ENCODE data around the gene RNASE3. TPM values are rescaled to one million over a fixed set of nuclear protein-coding genes. Genes with fewer than 3 reads are reported as not detected.
"Not testable (repeated sequence)": the region's sequence is repeated elsewhere in the genome, so short reads cannot be mapped to it uniquely, and the experiment has no call there.

Gene RNASE3
- total and polyA plus RNA-seq, 2 experiments from 2014 or later, result not detected

- H3K4me3 ChIP-seq, result no peak overlapping the region
Observed at GRCh38 chr14:20873370-20874177, 17.6 kb upstream of the RNASE3 start.

GRCh38 chr14:20877016-20877415, 14.2 kb upstream of the RNASE3 start:
- Histone ChIP-seq H3K36me3 (no peaks in the 10 kb centered on the region), H3K9me3 (ENCODE audit: low read depth) (no peaks in the 10 kb centered on the region), H3K4me1 (ENCODE audit: low read depth) (no peaks in the 10 kb centered on the region), H3K4me3 (no peak overlapping the region), H3K27ac (no peak overlapping the region), H3K27me3 (peaks cover 4% of the 10 kb centered on the region)
- no peak for DNase-seq (ENCODE audit: low read depth in 1 of 2, low spot score in 1 of 2)
- no peak for TF ChIP-seq CTCF (IDR thresholded peaks at IDR 0.05; ENCODE audit: low read depth, low read length)

More at GRCh38 chr14:20873370-20874177, 17.6 kb upstream of the RNASE3 start:
- Histone ChIP-seq H3K27ac (no peak overlapping the region), H3K9me3 (ENCODE audit: low read depth) (no peaks in the 10 kb centered on the region), H3K27me3 (peaks cover 12% of the 10 kb centered on the region), H3K4me1 (ENCODE audit: low read depth) (no peaks in the 10 kb centered on the region), H3K36me3 (no peaks in the 10 kb centered on the region)
- DNase-seq (ENCODE audit: low read depth in 1 of 2, low spot score in 1 of 2), result peak; percentile 78 to 93
- peak; percentile 95 for TF ChIP-seq CTCF (IDR thresholded peaks at IDR 0.05; ENCODE audit: low read depth, low read length)

DNA sequence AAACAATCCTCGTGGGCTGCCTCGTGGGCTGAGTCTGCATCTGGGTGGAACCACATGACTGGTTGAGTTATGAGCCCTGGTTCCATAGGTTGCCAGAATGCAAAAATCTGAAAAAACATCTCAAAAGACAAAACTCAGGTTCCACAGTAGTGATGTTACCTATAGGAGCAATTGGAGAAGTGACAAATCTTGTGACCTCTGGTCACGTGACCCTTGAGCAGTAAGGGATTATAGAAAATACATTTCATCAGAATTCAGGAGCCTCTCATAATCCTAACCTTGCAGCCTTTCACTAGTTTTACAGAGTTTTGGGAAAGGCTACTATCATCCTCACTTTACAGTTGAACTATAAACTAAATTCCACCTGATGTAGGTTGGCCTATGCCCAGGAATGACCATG, 12.5 kb upstream of the RNASE3 start:
- Histone ChIP-seq H3K4me3 (no peak overlapping the region), H3K27me3 (peaks cover 4% of the 10 kb centered on the region), H3K9me3 (ENCODE audit: low read depth) (no peaks in the 10 kb centered on the region), H3K4me1 (ENCODE audit: low read depth) (no peaks in the 10 kb centered on the region), H3K36me3 (no peaks in the 10 kb centered on the region), H3K27ac (no peak overlapping the region)
- TF ChIP-seq CTCF (IDR thresholded peaks at IDR 0.05; ENCODE audit: low read depth, low read length), result no peak
- no peak for DNase-seq (ENCODE audit: low read depth in 1 of 2, low spot score in 1 of 2)

DNA sequence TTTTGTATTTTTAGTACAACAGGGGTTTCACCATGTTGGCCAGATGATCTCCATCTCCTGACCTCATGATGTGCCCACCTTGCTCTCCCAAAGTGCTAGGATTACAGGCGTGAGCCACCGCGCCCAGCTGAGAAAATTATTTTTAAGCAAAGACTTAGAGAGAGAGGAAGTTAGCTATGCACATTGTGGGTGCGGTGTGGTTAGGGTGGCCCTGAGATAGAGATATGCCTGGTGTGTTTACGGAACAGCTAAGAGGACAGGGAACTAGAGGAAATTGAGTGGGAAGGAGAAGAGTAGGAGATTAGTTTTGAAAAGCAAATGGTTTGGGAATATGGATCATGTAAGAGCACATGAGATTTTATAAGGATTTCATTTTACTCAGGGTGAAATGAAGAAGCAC, 10.0 kb upstream of the RNASE3 start:
- H3K27me3 ChIP-seq, result not testable (repeated sequence)

DNA sequence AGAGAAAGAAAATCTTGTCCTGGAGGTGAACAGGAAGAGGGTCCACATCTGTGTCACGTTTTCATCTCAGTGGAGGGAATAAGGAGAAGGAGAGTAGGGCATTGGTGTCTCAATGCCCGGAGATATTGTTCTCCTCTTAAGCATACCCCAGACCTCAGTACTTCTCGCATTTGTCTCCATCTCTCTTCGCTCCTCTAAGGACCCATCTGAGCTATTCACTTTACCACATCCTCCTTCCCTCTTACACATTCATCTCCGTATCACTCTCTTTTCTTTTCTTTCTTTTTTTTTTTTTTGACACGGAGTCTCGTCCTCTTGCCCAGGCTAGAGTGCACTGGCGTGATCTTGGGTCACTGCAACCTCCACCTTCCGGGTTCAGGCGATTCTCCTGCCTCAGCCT, 8.4 kb upstream of the RNASE3 start:
- not testable (repeated sequence) for H3K4me3 ChIP-seq; H3K9me3 ChIP-seq (ENCODE audit: low read depth); H3K27ac ChIP-seq; DNase-seq (ENCODE audit: low read depth in 1 of 2, low spot score in 1 of 2); H3K27me3 ChIP-seq; H3K4me1 ChIP-seq (ENCODE audit: low read depth); H3K36me3 ChIP-seq

More for the DNA sequence above, 10.0 kb upstream of the RNASE3 start:
- H3K9me3 ChIP-seq (ENCODE audit: low read depth); H3K4me3 ChIP-seq; H3K27ac ChIP-seq; DNase-seq (ENCODE audit: low read depth in 1 of 2, low spot score in 1 of 2); H3K36me3 ChIP-seq; H3K4me1 ChIP-seq (ENCODE audit: low read depth): not testable (repeated sequence)

DNA sequence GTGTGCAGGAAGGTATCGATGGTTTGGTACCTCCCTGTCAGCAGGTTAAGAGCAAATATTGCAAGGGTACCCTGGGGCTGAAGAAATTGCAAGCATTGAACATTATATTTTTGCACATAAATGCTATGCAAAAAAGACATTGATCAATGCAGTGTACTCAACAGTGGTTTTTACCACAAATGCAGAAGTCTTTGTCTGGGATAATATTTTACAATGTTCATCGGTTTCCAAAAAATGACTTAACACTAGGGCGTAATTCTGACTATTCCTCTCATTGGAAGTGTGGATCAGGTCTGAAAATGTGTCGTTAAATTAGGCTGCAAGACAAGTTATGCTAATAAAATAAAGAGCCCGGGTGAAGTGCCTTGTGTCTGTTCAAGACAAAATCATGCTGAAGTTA, 2.8 kb upstream of the RNASE3 start:
- H3K4me1 ChIP-seq (ENCODE audit: low read depth); H3K4me3 ChIP-seq; DNase-seq (ENCODE audit: low read depth in 1 of 2, low spot score in 1 of 2); H3K36me3 ChIP-seq; H3K9me3 ChIP-seq (ENCODE audit: low read depth); H3K27ac ChIP-seq: not testable (repeated sequence)
- peaks cover 19% of the 10 kb centered on the region for H3K27me3 ChIP-seq

DNA sequence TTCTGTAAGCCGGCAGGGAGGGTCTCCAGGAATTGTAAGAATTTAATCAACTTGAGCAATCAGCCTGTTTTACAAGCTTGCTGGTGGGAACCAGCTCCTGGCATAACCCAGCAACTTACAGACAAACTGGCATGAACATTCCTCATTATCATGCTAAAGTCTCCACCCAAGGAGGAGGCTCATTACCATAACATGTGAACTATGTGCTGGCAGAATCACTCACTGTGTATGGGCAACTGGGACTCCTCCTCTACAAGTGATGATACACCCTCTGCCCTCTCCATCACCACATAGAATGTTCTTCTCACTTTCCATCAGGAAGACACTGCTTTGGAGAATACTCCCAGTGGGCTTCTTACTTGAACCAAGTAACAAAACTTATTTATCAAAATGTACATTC, 4.1 kb downstream of the RNASE3 start:
- not testable (repeated sequence) for H3K27ac ChIP-seq; H3K9me3 ChIP-seq (ENCODE audit: low read depth); DNase-seq (ENCODE audit: low read depth in 1 of 2, low spot score in 1 of 2); H3K36me3 ChIP-seq; H3K4me1 ChIP-seq (ENCODE audit: low read depth); H3K4me3 ChIP-seq
- peaks cover 22% of the 10 kb centered on the region for H3K27me3 ChIP-seq
